WTC11 (cell line): Measurements from ENCODE around the gene FMN2. TPM values are rescaled to one million over a fixed set of nuclear protein-coding genes. Genes with fewer than 3 reads are reported as not detected.

Experiments used
- ATAC-seq: fragments of 200-7000 bp; cut with Tn5 transposase; 2 replicates; pipeline ENCODE4 v1.10.0; 2021; ENCODE audit warnings: mild to moderate bottlenecking, moderate library complexity
- CTCF ChIA-PET: fragments of 300-600 bp; sonication (Branson Sonifier 250); formaldehyde crosslinking; loops from one replicate; lab custom pipeline; 2021; ENCODE audit warnings: antibody characterized with exemption; lab: Charles Lee
- POLR2A ChIA-PET: fragments of 350-600 bp; sonication (Branson Sonifier 250); formaldehyde crosslinking; loops from one replicate; lab custom pipeline; 2021; ENCODE audit warnings: antibody characterized with exemption; lab: Charles Lee
- DNase-seq: peaks from one replicate; pipeline ENCODE4 v3.0.0; 2021; ENCODE audit warnings: low spot score
- H3K27ac Mint-ChIP-seq: 2 replicates; pipeline ENCODE4 v1.8.0; 2021; ENCODE audit warnings: mixed read lengths
- H3K27me3 Mint-ChIP-seq: 2 replicates; pipeline ENCODE4 v1.8.0; 2021; ENCODE audit warnings: low read depth, mild to moderate bottlenecking, moderate library complexity, mixed read lengths
- H3K36me3 Mint-ChIP-seq: 2 replicates; pipeline ENCODE4 v1.8.0; 2021; ENCODE audit warnings: mixed read lengths
- H3K4me1 Mint-ChIP-seq: 2 replicates; pipeline ENCODE4 v1.8.0; 2022; ENCODE audit warnings: mixed read lengths
- H3K4me3 Mint-ChIP-seq: 2 replicates; pipeline ENCODE4 v1.8.0; 2021; ENCODE audit warnings: mild to moderate bottlenecking, moderate library complexity, mixed read lengths
- H3K9me3 Mint-ChIP-seq: 2 replicates; pipeline ENCODE4 v1.8.0; 2021; ENCODE audit warnings: mixed read lengths
- AFF4 ChIP-seq: sonication (generic); formaldehyde crosslinking; IDR thresholded peaks from 2 replicates; pipeline ENCODE4 v1.8.1; 2023; ENCODE audit warnings: mild to moderate bottlenecking, missing genetic modification reagents, borderline replicate concordance
- E2F1 ChIP-seq: sonication (generic); formaldehyde crosslinking; IDR thresholded peaks from 2 replicates; pipeline ENCODE4 v1.8.0; 2022; ENCODE audit warnings: mild to moderate bottlenecking, missing genetic modification reagents
- E2F5 ChIP-seq: sonication (generic); formaldehyde crosslinking; IDR thresholded peaks from 2 replicates; pipeline ENCODE4 v1.8.1; 2022; ENCODE audit warnings: mild to moderate bottlenecking, moderate library complexity, missing genetic modification reagents
- FOXJ3 ChIP-seq: sonication (generic); formaldehyde crosslinking; IDR thresholded peaks from 2 replicates; pipeline ENCODE4 v1.9.0; 2021; ENCODE audit warnings: missing genetic modification reagents, mild to moderate bottlenecking, borderline replicate concordance
- HMGXB4 ChIP-seq: sonication (generic); formaldehyde crosslinking; IDR thresholded peaks from 2 replicates; pipeline ENCODE4 v1.8.1; 2023; ENCODE audit warnings: mild to moderate bottlenecking, moderate library complexity, missing genetic modification reagents
- JUN ChIP-seq: sonication (generic); formaldehyde crosslinking; IDR thresholded peaks from 2 replicates; pipeline ENCODE4 v1.8.0; 2023; ENCODE audit warnings: mild to moderate bottlenecking, missing genetic modification reagents
- MLX ChIP-seq: sonication (generic); formaldehyde crosslinking; IDR thresholded peaks from 2 replicates; pipeline ENCODE4 v1.8.1; 2023; ENCODE audit warnings: mild to moderate bottlenecking, missing genetic modification reagents, moderate library complexity
- NR2C2 ChIP-seq: sonication (generic); formaldehyde crosslinking; IDR thresholded peaks from 2 replicates; pipeline ENCODE4 v1.8.0; 2022; ENCODE audit warnings: mild to moderate bottlenecking, missing genetic modification reagents
- NR3C1 ChIP-seq: sonication (generic); formaldehyde crosslinking; conservative IDR thresholded peaks from 2 replicates; pipeline ENCODE4 v1.8.1; 2023; ENCODE audit warnings: low read depth, mild to moderate bottlenecking, missing genetic modification reagents
- SMAD3 ChIP-seq: sonication (generic); formaldehyde crosslinking; IDR thresholded peaks from 2 replicates; pipeline ENCODE4 v1.8.0; 2022; ENCODE audit warnings: missing genetic modification reagents, mild to moderate bottlenecking, borderline replicate concordance
- TCF7 ChIP-seq: sonication (generic); formaldehyde crosslinking; IDR thresholded peaks from 2 replicates; pipeline ENCODE4 v1.8.0; 2022; ENCODE audit warnings: mild to moderate bottlenecking, low read depth, missing genetic modification reagents, moderate library complexity
- TP53 ChIP-seq: sonication (generic); formaldehyde crosslinking; IDR thresholded peaks from 2 replicates; pipeline ENCODE4 v1.8.1; 2023; ENCODE audit warnings: mild to moderate bottlenecking, missing genetic modification reagents
- ZNF138 ChIP-seq: sonication (generic); formaldehyde crosslinking; conservative IDR thresholded peaks from 2 replicates; pipeline ENCODE4 v1.8.1; 2022; ENCODE audit warnings: mild to moderate bottlenecking, moderate library complexity, missing genetic modification reagents
- total RNA-seq: library from RNA; stranded (reverse); gene quantifications from 3 replicates; pipeline ENCODE4 v1.2.3, GENCODE V29; 2021
- TF ChIP-seq, protein P1 (sequence below): fragments of 200-600 bp; IDR thresholded peaks from 2 replicates; pipeline ENCODE4 v1.8.0; 2022; ENCODE audit warnings: antibody characterized with exemption
- TF ChIP-seq, protein P2 (sequence below): sonication (generic); formaldehyde crosslinking; IDR thresholded peaks from 2 replicates; pipeline ENCODE4 v1.8.0; 2023; ENCODE audit warnings: missing genetic modification reagents, mild to moderate bottlenecking, borderline replicate concordance
- TF ChIP-seq, protein P3 (sequence below): fragments of 250-450 bp; sonication (Bioruptor Pico); IDR thresholded peaks from 2 replicates; pipeline ENCODE4 v2.1.2; 2022; ENCODE audit warnings: mild to moderate bottlenecking, moderate library complexity

Gene FMN2
- total RNA-seq, 1 experiment from 2014 or later: 1.8 TPM

GRCh38 chr1:240491796-240492195, 400.1 kb downstream of the FMN2 start:
- ATAC-seq (no peak), DNase-seq (no peak)
- Mint-ChIP-seq H3K9me3 (0 out of 2 replicates have a peak, but pooled peaks cover 3% of the 10 kb centered on the region), H3K27ac (no peak overlapping the region), H3K4me1 (peaks cover 22% of the 10 kb centered on the region), H3K4me3 (no peak overlapping the region), H3K27me3 (peaks cover 52% of the 10 kb centered on the region), H3K36me3 (no peaks in the 10 kb centered on the region)
- ChIA-PET POLR2A (no interaction called here), CTCF (no interaction called here)
- TF ChIP-seq NR2C2 (CRISPR knock-in tag) (no peak), FOXJ3 (CRISPR knock-in tag) (no peak), MLX (no peak), JUN (CRISPR knock-in tag) (no peak)

- Mint-ChIP-seq H3K27ac (peak overlapping the region; percentile 36; the same call in 1 of the 2 replicates), H3K4me1 (peaks cover 22% of the 10 kb centered on the region), H3K9me3 (0 out of 2 replicates have a peak, but pooled peaks cover 3% of the 10 kb centered on the region), H3K27me3 (peaks cover 50% of the 10 kb centered on the region), H3K4me3 (peak overlapping the region; percentile 70), H3K36me3 (no peaks in the 10 kb centered on the region)
- POLR2A ChIA-PET: interaction anchor here (0.7 to 1.1 kb wide), 2 partner anchors 119 to 126 kb away, joined by 3 to 4 read pairs; partner anchors contain the start of gene GREM2
- peak; percentile 83 for DNase-seq
- peak; percentile 95 for ATAC-seq
- CTCF ChIA-PET: interaction anchor here (0.6 to 1.4 kb wide), 14 partner anchors 10 to 199 kb away, joined by 3 to 8 read pairs (median 4); no protein-coding TSS in a partner anchor
- TF ChIP-seq ZNF138 (CRISPR knock-in tag) (0 out of 2 replicates have a peak, but pooled peaks have one; percentile 62), AFF4 (CRISPR knock-in tag) (peak; percentile 72; the same call in 1 of the 2 replicates), NR3C1 (CRISPR knock-in tag) (no peak), SMAD3 (0 out of 2 replicates have a peak, but pooled peaks have one; percentile 42), E2F5 (no peak), TCF7 (CRISPR knock-in tag) (no peak), HMGXB4 (CRISPR knock-in tag) (peak; percentile 85), TP53 (CRISPR knock-in tag) (0 out of 2 replicates have a peak, but pooled peaks have one; percentile 69), E2F1 (CRISPR knock-in tag) (no peak)
- TF ChIP-seq, protein P1, sequence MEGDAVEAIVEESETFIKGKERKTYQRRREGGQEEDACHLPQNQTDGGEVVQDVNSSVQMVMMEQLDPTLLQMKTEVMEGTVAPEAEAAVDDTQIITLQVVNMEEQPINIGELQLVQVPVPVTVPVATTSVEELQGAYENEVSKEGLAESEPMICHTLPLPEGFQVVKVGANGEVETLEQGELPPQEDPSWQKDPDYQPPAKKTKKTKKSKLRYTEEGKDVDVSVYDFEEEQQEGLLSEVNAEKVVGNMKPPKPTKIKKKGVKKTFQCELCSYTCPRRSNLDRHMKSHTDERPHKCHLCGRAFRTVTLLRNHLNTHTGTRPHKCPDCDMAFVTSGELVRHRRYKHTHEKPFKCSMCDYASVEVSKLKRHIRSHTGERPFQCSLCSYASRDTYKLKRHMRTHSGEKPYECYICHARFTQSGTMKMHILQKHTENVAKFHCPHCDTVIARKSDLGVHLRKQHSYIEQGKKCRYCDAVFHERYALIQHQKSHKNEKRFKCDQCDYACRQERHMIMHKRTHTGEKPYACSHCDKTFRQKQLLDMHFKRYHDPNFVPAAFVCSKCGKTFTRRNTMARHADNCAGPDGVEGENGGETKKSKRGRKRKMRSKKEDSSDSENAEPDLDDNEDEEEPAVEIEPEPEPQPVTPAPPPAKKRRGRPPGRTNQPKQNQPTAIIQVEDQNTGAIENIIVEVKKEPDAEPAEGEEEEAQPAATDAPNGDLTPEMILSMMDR: 0 out of 2 replicates have a peak, but pooled peaks have one; percentile 35
- TF ChIP-seq, protein P2, sequence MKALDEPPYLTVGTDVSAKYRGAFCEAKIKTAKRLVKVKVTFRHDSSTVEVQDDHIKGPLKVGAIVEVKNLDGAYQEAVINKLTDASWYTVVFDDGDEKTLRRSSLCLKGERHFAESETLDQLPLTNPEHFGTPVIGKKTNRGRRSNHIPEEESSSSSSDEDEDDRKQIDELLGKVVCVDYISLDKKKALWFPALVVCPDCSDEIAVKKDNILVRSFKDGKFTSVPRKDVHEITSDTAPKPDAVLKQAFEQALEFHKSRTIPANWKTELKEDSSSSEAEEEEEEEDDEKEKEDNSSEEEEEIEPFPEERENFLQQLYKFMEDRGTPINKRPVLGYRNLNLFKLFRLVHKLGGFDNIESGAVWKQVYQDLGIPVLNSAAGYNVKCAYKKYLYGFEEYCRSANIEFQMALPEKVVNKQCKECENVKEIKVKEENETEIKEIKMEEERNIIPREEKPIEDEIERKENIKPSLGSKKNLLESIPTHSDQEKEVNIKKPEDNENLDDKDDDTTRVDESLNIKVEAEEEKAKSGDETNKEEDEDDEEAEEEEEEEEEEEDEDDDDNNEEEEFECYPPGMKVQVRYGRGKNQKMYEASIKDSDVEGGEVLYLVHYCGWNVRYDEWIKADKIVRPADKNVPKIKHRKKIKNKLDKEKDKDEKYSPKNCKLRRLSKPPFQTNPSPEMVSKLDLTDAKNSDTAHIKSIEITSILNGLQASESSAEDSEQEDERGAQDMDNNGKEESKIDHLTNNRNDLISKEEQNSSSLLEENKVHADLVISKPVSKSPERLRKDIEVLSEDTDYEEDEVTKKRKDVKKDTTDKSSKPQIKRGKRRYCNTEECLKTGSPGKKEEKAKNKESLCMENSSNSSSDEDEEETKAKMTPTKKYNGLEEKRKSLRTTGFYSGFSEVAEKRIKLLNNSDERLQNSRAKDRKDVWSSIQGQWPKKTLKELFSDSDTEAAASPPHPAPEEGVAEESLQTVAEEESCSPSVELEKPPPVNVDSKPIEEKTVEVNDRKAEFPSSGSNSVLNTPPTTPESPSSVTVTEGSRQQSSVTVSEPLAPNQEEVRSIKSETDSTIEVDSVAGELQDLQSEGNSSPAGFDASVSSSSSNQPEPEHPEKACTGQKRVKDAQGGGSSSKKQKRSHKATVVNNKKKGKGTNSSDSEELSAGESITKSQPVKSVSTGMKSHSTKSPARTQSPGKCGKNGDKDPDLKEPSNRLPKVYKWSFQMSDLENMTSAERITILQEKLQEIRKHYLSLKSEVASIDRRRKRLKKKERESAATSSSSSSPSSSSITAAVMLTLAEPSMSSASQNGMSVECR (CRISPR knock-in tag): no peak; the same call in 1 of the 2 replicates
- TF ChIP-seq, protein P3, sequence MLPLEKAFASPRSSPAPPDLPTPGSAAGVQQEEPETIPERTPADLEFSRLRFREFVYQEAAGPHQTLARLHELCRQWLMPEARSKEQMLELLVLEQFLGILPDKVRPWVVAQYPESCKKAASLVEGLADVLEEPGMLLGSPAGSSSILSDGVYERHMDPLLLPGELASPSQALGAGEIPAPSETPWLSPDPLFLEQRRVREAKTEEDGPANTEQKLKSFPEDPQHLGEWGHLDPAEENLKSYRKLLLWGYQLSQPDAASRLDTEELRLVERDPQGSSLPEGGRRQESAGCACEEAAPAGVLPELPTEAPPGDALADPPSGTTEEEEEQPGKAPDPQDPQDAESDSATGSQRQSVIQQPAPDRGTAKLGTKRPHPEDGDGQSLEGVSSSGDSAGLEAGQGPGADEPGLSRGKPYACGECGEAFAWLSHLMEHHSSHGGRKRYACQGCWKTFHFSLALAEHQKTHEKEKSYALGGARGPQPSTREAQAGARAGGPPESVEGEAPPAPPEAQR: no peak
Measured at GRCh38 chr1:240492832-240493440, 401.3 kb downstream of the FMN2 start.
